GM12878 (cell line): ENCODE data around the gene PDZD2. TPM values are rescaled to one million over a fixed set of nuclear protein-coding genes. Genes with fewer than 3 reads are reported as not detected.

ENCODE experiments used
- ATAC-seq: fragments of 200-7000 bp; cut with Tn5 transposase; 3 replicates; pipeline ENCODE4 v1.9.1; 2020; ENCODE audit warnings: mild to moderate bottlenecking, moderate library complexity
- BruUV-seq: library from RNA; stranded (reverse); fragments of 400-500 nt; replicated peaks from 2 replicates; lab custom pipeline; 2021; lab: Mats Ljungman, UMichigan
- CTCF ChIA-PET: fragments of 300-600 bp; sonication (Branson Sonifier 250); formaldehyde crosslinking; extraction: SDS; loops from one replicate; lab custom pipeline; 2021; ENCODE audit warnings: inconsistent platforms; lab: Yijun Ruan, JAX
- POLR2A ChIA-PET: fragments of 350-600 bp; formaldehyde crosslinking; extraction: SDS; loops from one replicate; lab custom pipeline; 2021; ENCODE audit warnings: inconsistent platforms; lab: Charles Lee
- RAD21 ChIA-PET: fragments of 300-600 bp; sonication (Branson Sonifier 250); formaldehyde crosslinking; loops from one replicate; lab custom pipeline; 2023; ENCODE audit warnings: antibody characterized with exemption; ENCODE audit not compliant: unreplicated experiment; lab: Charles Lee
- SMC1A ChIA-PET: fragments of 300-600 bp; sonication (Branson Sonifier 250); formaldehyde crosslinking; loops from one replicate; lab custom pipeline; 2023; ENCODE audit not compliant: unreplicated experiment, uncharacterized antibody; lab: Charles Lee
- DNase-seq: peaks from one replicate; pipeline ENCODE4 v3.0.0-alpha.2; 2011; ENCODE audit warnings: low read depth, low spot score
- FAIRE-seq: peaks from 3 replicates; lab custom pipeline; 2011; peaks lifted over from hg19 to GRCh38; lab: Jason Lieb, UNC
- H2AFZ ChIP-seq: 2 replicates; pipeline ENCODE4 v1.6.0; 2011; ENCODE audit warnings: low read depth, low read length, control low read depth; ENCODE audit not compliant: control insufficient read depth
- H3K27ac ChIP-seq: 2 replicates; pipeline ENCODE4 v1.5.1; 2011; ENCODE audit warnings: control low read depth; ENCODE audit not compliant: control insufficient read depth, insufficient read depth
- H3K27me3 ChIP-seq, 2 experiments: replicated peaks in 1 of 2; 2 replicates each; pipeline versions ENCODE4 v1.6.0 to v1.6.1; 2011; ENCODE audit warnings: low read length in 1 of 2; ENCODE audit not compliant: control insufficient read depth in 2 of 2, insufficient read depth in 2 of 2
- H3K36me3 ChIP-seq, 2 experiments: 2 replicates each; pipeline ENCODE4 v1.5.1; 2011; ENCODE audit warnings: low read length in 1 of 2; ENCODE audit not compliant: control insufficient read depth in 2 of 2, insufficient read depth in 2 of 2
- H3K4me1 ChIP-seq: 2 replicates; pipeline ENCODE4 v1.6.1; 2011; ENCODE audit warnings: mild to moderate bottlenecking, low read length, moderate library complexity, mixed read lengths; ENCODE audit not compliant: control insufficient read depth, insufficient read depth
- H3K4me2 ChIP-seq: 2 replicates; pipeline ENCODE4 v1.6.0; 2011; ENCODE audit warnings: control low read depth; ENCODE audit not compliant: control insufficient read depth, insufficient read depth
- H3K4me3 ChIP-seq: fragments of 200-600 bp; sonication (generic); 2 replicates; pipeline ENCODE4 v1.5.1; 2016
- H3K79me2 ChIP-seq: 2 replicates; pipeline ENCODE4 v1.6.0; 2011; ENCODE audit warnings: low read length; ENCODE audit not compliant: control insufficient read depth, insufficient read depth
- H3K9ac ChIP-seq: 2 replicates; pipeline ENCODE4 v1.8.0; 2011; ENCODE audit warnings: low read length, control low read depth, mixed read lengths; ENCODE audit not compliant: control insufficient read depth, insufficient read depth
- H3K9me3 ChIP-seq: replicated peaks from 3 replicates; pipeline ENCODE4 v1.5.1; 2011; ENCODE audit warnings: mild to moderate bottlenecking, low read length; ENCODE audit not compliant: control insufficient read depth, insufficient read depth
- H4K20me1 ChIP-seq: 2 replicates; pipeline ENCODE4 v1.6.0; 2011; ENCODE audit not compliant: control insufficient read depth, insufficient read depth
- BMI1 ChIP-seq: fragments of 450-650 bp; IDR thresholded peaks from 2 replicates; pipeline ENCODE4 v1.6.1; 2016; ENCODE audit warnings: mild to moderate bottlenecking, moderate library complexity, borderline replicate concordance
- CBX3 ChIP-seq: fragments of 200-600 bp; sonication (generic); IDR thresholded peaks from 2 replicates; pipeline ENCODE4 v1.6.1; 2016; ENCODE audit warnings: low read depth, borderline replicate concordance
- CREM ChIP-seq: IDR thresholded peaks from 2 replicates; pipeline ENCODE4 v1.6.1; 2014; ENCODE audit warnings: antibody characterized with exemption, low read depth
- HCFC1 ChIP-seq: fragments of 150-350 bp; IDR thresholded peaks from 2 replicates; pipeline ENCODE4 v1.6.1; 2014; ENCODE audit warnings: low read length
- MLLT1 ChIP-seq: fragments of 450-650 bp; IDR thresholded peaks from 2 replicates; pipeline ENCODE4 v1.6.1; 2016; ENCODE audit warnings: mild to moderate bottlenecking
- NKRF ChIP-seq: fragments of 450-650 bp; conservative IDR thresholded peaks from 2 replicates; pipeline ENCODE4 v1.6.1; 2017; ENCODE audit warnings: mild to moderate bottlenecking, moderate library complexity
- POLR2A ChIP-seq: IDR thresholded peaks from 2 replicates; pipeline ENCODE4 v1.6.1; 2011; ENCODE audit warnings: low read depth, mild to moderate bottlenecking, low read length
- PRDM15 ChIP-seq: fragments of 450-650 bp; formaldehyde crosslinking; IDR thresholded peaks from 2 replicates; pipeline ENCODE4 v1.4.0; 2020; ENCODE audit warnings: mild to moderate bottlenecking, moderate library complexity
- RAD21 ChIP-seq: IDR thresholded peaks from 2 replicates; pipeline ENCODE4 v1.6.1; 2011; ENCODE audit warnings: mild to moderate bottlenecking, low read depth, low read length, moderate library complexity; ENCODE audit not compliant: insufficient read depth
- SRF ChIP-seq, 2 experiments: IDR thresholded peaks; 2 replicates each; pipeline ENCODE4 v1.6.1; 2011; ENCODE audit warnings: low read depth in 2 of 2, low read length in 2 of 2, mild to moderate bottlenecking in 1 of 2, moderate library complexity in 1 of 2
- STAT1 ChIP-seq: fragments of 450-650 bp; conservative IDR thresholded peaks from 2 replicates; pipeline ENCODE4 v1.6.1; 2014; ENCODE audit warnings: antibody characterized with exemption, mild to moderate bottlenecking
- STAT3 ChIP-seq: IDR thresholded peaks from 2 replicates; pipeline ENCODE4 v1.6.1; 2011; ENCODE audit warnings: low read depth, low read length, improper control_type of control experiment
- TCF3 ChIP-seq: IDR thresholded peaks from 2 replicates; pipeline ENCODE4 v1.6.1; 2012; ENCODE audit warnings: low read depth, mild to moderate bottlenecking, low read length, borderline replicate concordance; ENCODE audit not compliant: insufficient read depth
- YY1 ChIP-seq: IDR thresholded peaks from 2 replicates; pipeline ENCODE4 v1.6.1; 2011; ENCODE audit warnings: low read depth, mild to moderate bottlenecking, low read length
- ZZZ3 ChIP-seq: IDR thresholded peaks from 2 replicates; pipeline ENCODE4 v1.6.1; 2011; ENCODE audit warnings: low read depth; ENCODE audit not compliant: control insufficient read depth, insufficient read length
- WGBS: methylation state at CpG from one replicate; pipeline ENCODE4 v1.1.6; 2016; ENCODE audit warnings: low lambda C conversion rate; ENCODE audit not compliant: insufficient replicate concordance, insufficient coverage; ENCODE audit errors: missing lambda C conversion rate; 5-methylcytosine and 5-hydroxymethylcytosine counted together
- in situ Hi-C: fragments of 300-500 bp; cut with MboI; formaldehyde crosslinking; loops from 9 replicates; pipeline ENCODE4 v1.14.3; 2018; ENCODE audit warnings: mixed read lengths
- intact Hi-C: fragments of 100-400 bp; cut with micrococcal nuclease; formaldehyde crosslinking; loops from one replicate; pipeline ENCODE4 v1.14.2; 2022; ENCODE audit not compliant: unreplicated experiment
- polyA plus RNA-seq, 11 experiments: library from polyadenylated mRNA; depleted of rRNA in 4 of 11; unstranded in 6 of 11; stranded (reverse) in 5 of 11; fragments of >200 nt; fragmentation: Nextera tagmentation in 4 of 11; fragmentation: Illumina TruSeq in 1 of 11; extraction: Ambion mirVana in 4 of 11; extraction: Trizol in 1 of 11; gene quantifications; 1 replicate in 1 of 11; 2 replicates in 10 of 11; pipeline versions ENCODE4 v1.2.1 to v1.2.3, GENCODE V29; 2011 to 2016; ENCODE audit warnings: inconsistent platforms in 2 of 11, missing spikeins in 2 of 11, low read depth in 1 of 11
- total RNA-seq, 4 experiments: library from RNA; depleted of rRNA in 3 of 4; stranded (reverse); fragments of >200 nt in 3 of 4; fragmentation: Illumina TruSeq in 1 of 4; extraction: Trizol in 1 of 4; gene quantifications; 2 replicates each; pipeline versions ENCODE4 v1.2.1 to v1.2.3, GENCODE V29; 2013 to 2021

Gene PDZD2
- total and polyA plus RNA-seq, 10 of the 15 experiments (the other 5 are each of a cell fraction or from before 2014, with no cell fraction given): 0.01 to 0.58 (median 0.29) TPM; not detected in 3

- no peak for TF ChIP-seq PRDM15 (CRISPR knock-in tag)
- TF ChIP-seq CREM: no peak
- no peak for TF ChIP-seq POLR2A
- TF ChIP-seq STAT3: no peak
- no peak for TF ChIP-seq NKRF
- TF ChIP-seq STAT1: no peak
- TF ChIP-seq YY1: no peak
- TF ChIP-seq BMI1: no peak
- TF ChIP-seq RAD21: no peak
- TF ChIP-seq HCFC1: no peak
- TF ChIP-seq SRF (IDR thresholded peaks at IDR 0.05; ENCODE audit: low read depth in 2 of 2, low read length in 2 of 2): no peak
- no peak for TF ChIP-seq TCF3
- TF ChIP-seq ZZZ3: no peak
- TF ChIP-seq MLLT1: no peak
- no peak for TF ChIP-seq CBX3
- intact Hi-C loops: no loop called here
- ChIA-PET RAD21 (no interaction called here), SMC1A (interaction anchor here (0.9 kb wide), 1 partner anchor 8 kb away, joined by 3 read pairs; no protein-coding TSS in a partner anchor), CTCF (no interaction called here), POLR2A (no interaction called here)
- FAIRE-seq: no peak
- H2AFZ ChIP-seq: no peak overlapping the region
- H3K79me2 ChIP-seq: no peaks in the 10 kb centered on the region
- H3K4me2 ChIP-seq: no peak overlapping the region
- H3K27me3 ChIP-seq: no peaks in the 10 kb centered on the region
- no peak for ATAC-seq
- in situ Hi-C loops: no loop called here
- H3K4me1 ChIP-seq: no peaks in the 10 kb centered on the region
- no peak for DNase-seq
- 88% methylated on average over 8 of the region's 8 CpGs for WGBS
- no TSS peak for BruUV-seq
- no peak overlapping the region for H3K27ac ChIP-seq
- H3K9ac ChIP-seq: no peak overlapping the region
- no peaks in the 10 kb centered on the region for H3K9me3 ChIP-seq
- no peak overlapping the region for H3K4me3 ChIP-seq
- H4K20me1 ChIP-seq: no peaks in the 10 kb centered on the region
- H3K36me3 ChIP-seq: peaks cover 7 to 28% of the 10 kb centered on the region in 2 experiments
Measured at GRCh38 chr5:32100691-32101302, 461.9 kb downstream of the PDZD2 start.
